HepG2 (cell line): ENCODE data around the gene MED20. TPM values are rescaled to one million over a fixed set of nuclear protein-coding genes. Genes with fewer than 3 reads are reported as not detected.

Experiments
- DMAP1 ChIP-seq: IDR thresholded peaks from 2 replicates; pipeline ENCODE4 v1.6.1; 2016
- ELK4 ChIP-seq: sonication (generic); formaldehyde crosslinking; IDR thresholded peaks from 2 replicates; pipeline ENCODE4 v1.9.0; 2021; ENCODE audit warnings: missing genetic modification reagents, borderline replicate concordance
- FOSL2 ChIP-seq: sonication (generic); formaldehyde crosslinking; IDR thresholded peaks from 2 replicates; pipeline ENCODE4 v1.4.0; 2020; ENCODE audit warnings: missing genetic modification reagents
- FOXM1 ChIP-seq: sonication (generic); formaldehyde crosslinking; IDR thresholded peaks from 2 replicates; pipeline ENCODE4 v1.5.0; 2020; ENCODE audit warnings: missing genetic modification reagents
- GFI1 ChIP-seq: sonication (generic); formaldehyde crosslinking; IDR thresholded peaks from 2 replicates; pipeline ENCODE4 v1.5.0; 2020; ENCODE audit warnings: missing genetic modification reagents, mild to moderate bottlenecking, borderline replicate concordance
- HIVEP1 ChIP-seq: sonication (generic); formaldehyde crosslinking; IDR thresholded peaks from 2 replicates; pipeline ENCODE4 v1.4.0; 2020; ENCODE audit warnings: mild to moderate bottlenecking, missing genetic modification reagents
- HNRNPH1 ChIP-seq: fragments of 200-400 bp; formaldehyde crosslinking; optimal IDR thresholded peaks from 2 replicates; pipeline ENCODE3; 2017; ENCODE audit warnings: mild to moderate bottlenecking, low read depth, low read length
- HNRNPLL ChIP-seq: fragments of 200-400 bp; formaldehyde crosslinking; IDR thresholded peaks from 2 replicates; pipeline ENCODE4 v1.6.1; 2017; ENCODE audit warnings: mild to moderate bottlenecking, low read depth, low read length; ENCODE audit not compliant: poor library complexity, severe bottlenecking
- HOXA3 ChIP-seq: sonication (generic); formaldehyde crosslinking; IDR thresholded peaks from 2 replicates; pipeline ENCODE4 v1.5.0; 2020; ENCODE audit warnings: missing genetic modification reagents
- MED1 ChIP-seq: sonication (generic); formaldehyde crosslinking; IDR thresholded peaks from 2 replicates; pipeline ENCODE4 v1.4.0; 2020; ENCODE audit warnings: missing genetic modification reagents
- MXD1 ChIP-seq: sonication (generic); formaldehyde crosslinking; IDR thresholded peaks from 2 replicates; pipeline ENCODE4 v1.4.0; 2020; ENCODE audit warnings: mild to moderate bottlenecking, missing genetic modification reagents
- MYPOP ChIP-seq: sonication (generic); formaldehyde crosslinking; IDR thresholded peaks from 2 replicates; pipeline ENCODE4 v1.8.1; 2023; ENCODE audit warnings: mild to moderate bottlenecking, moderate library complexity, missing genetic modification reagents
- RELA ChIP-seq: sonication (generic); formaldehyde crosslinking; IDR thresholded peaks from 2 replicates; pipeline ENCODE4 v1.4.0; 2020; ENCODE audit warnings: missing genetic modification reagents
- SRSF1 ChIP-seq: fragments of 200-400 bp; formaldehyde crosslinking; optimal IDR thresholded peaks from 2 replicates; pipeline ENCODE3; 2017; ENCODE audit warnings: mild to moderate bottlenecking, low read depth, low read length, moderate library complexity
- ZNF124 ChIP-seq: sonication (generic); formaldehyde crosslinking; IDR thresholded peaks from 2 replicates; pipeline ENCODE4 v1.4.0; 2020; ENCODE audit warnings: missing genetic modification reagents
- ZNF24 ChIP-seq: fragments of 450-650 bp; IDR thresholded peaks from 2 replicates; pipeline ENCODE4 v1.6.1; 2017; ENCODE audit warnings: antibody characterized with exemption, mild to moderate bottlenecking
- ZNF296 ChIP-seq: sonication (generic); formaldehyde crosslinking; conservative IDR thresholded peaks from 2 replicates; pipeline ENCODE4 v1.5.0; 2020; ENCODE audit warnings: mild to moderate bottlenecking, missing genetic modification reagents
- ZNF546 ChIP-seq: sonication (generic); formaldehyde crosslinking; conservative IDR thresholded peaks from 2 replicates; pipeline ENCODE4 v1.8.1; 2023; ENCODE audit warnings: mild to moderate bottlenecking, missing genetic modification reagents
- ZNF569 ChIP-seq: sonication (generic); formaldehyde crosslinking; IDR thresholded peaks from 2 replicates; pipeline ENCODE4 v1.5.0; 2020; ENCODE audit warnings: mild to moderate bottlenecking, missing genetic modification reagents, moderate library complexity, borderline replicate concordance
- ZNF609 ChIP-seq: sonication (generic); formaldehyde crosslinking; IDR thresholded peaks from 2 replicates; pipeline ENCODE4 v1.4.0; 2020; ENCODE audit warnings: mild to moderate bottlenecking, missing genetic modification reagents, borderline replicate concordance
- ZNF709 ChIP-seq: sonication (generic); formaldehyde crosslinking; IDR thresholded peaks from 2 replicates; pipeline ENCODE4 v1.5.0; 2020; ENCODE audit warnings: mild to moderate bottlenecking, missing genetic modification reagents
- ZNF781 ChIP-seq: sonication (generic); formaldehyde crosslinking; IDR thresholded peaks from 2 replicates; pipeline ENCODE4 v1.5.1; 2020; ENCODE audit warnings: borderline replicate concordance, mild to moderate bottlenecking, missing genetic modification reagents; ENCODE audit errors: not compliant biosample characterization
- polyA plus RNA-seq, 8 experiments: library from polyadenylated mRNA; depleted of rRNA in 3 of 8; stranded (reverse) in 7 of 8; unstranded in 1 of 8; fragments of >200 nt; fragmentation: Illumina TruSeq in 4 of 8; extraction: Trizol in 4 of 8; gene quantifications; 2 replicates each; pipeline versions ENCODE4 v1.2.1 to v1.2.3, GENCODE V29; 2011 to 2016; ENCODE audit warnings: low read depth in 4 of 8, missing spikeins in 1 of 8, mixed read lengths in 1 of 8; ENCODE audit not compliant: insufficient read depth in 1 of 8
- total RNA-seq, 5 experiments: library from RNA; depleted of rRNA; stranded (reverse); fragments of >200 nt; fragmentation: Illumina TruSeq; extraction: Trizol; gene quantifications; 2 replicates each; pipeline ENCODE4 v1.2.3, GENCODE V29; 2016; ENCODE audit warnings: low read depth in 1 of 5

The MED20 gene
- total and polyA plus RNA-seq, 2 of the 13 experiments (the other 11 are each of a cell fraction or from before 2014, with no cell fraction given) = 28.1 to 41.1 TPM

- TF ChIP-seq GFI1 = no peak; the same call in 1 of the 2 replicates
- peak; percentile 94 for TF ChIP-seq MYPOP (CRISPR knock-in tag)
- TF ChIP-seq HIVEP1 (CRISPR knock-in tag) = peak; percentile 100
- peak; percentile 93 for TF ChIP-seq ZNF709 (CRISPR knock-in tag)
- TF ChIP-seq ZNF296 (CRISPR knock-in tag) = peak; percentile 73; the same call in 1 of the 2 replicates
- peak; percentile 91 for TF ChIP-seq ZNF124 (CRISPR knock-in tag)
- peak; percentile 48; the same call in 1 of the 2 replicates for TF ChIP-seq ZNF609 (CRISPR knock-in tag)
- no peak for TF ChIP-seq ELK4
- TF ChIP-seq HOXA3 (CRISPR knock-in tag) = peak; percentile 98
- peak; percentile 98 for TF ChIP-seq DMAP1 (CRISPR knock-in tag)
- TF ChIP-seq HNRNPLL = peak; percentile 83
- no peak for TF ChIP-seq ZNF569 (CRISPR knock-in tag)
- peak; percentile 14 for TF ChIP-seq HNRNPH1
- peak; percentile 47; the same call in 1 of the 2 replicates for TF ChIP-seq FOSL2 (CRISPR knock-in tag)
- no peak for TF ChIP-seq ZNF781
- peak; percentile 81 for TF ChIP-seq SRSF1
- TF ChIP-seq RELA = no peak; the same call in 1 of the 2 replicates
- TF ChIP-seq MXD1 = peak; percentile 98; the same call in 1 of the 2 replicates
- TF ChIP-seq ZNF24 = peak; percentile 39; the same call in 1 of the 2 replicates
- peak; percentile 98 for TF ChIP-seq ZNF546 (CRISPR knock-in tag)
- peak; percentile 67 for TF ChIP-seq MED1
- TF ChIP-seq FOXM1 (CRISPR knock-in tag) = no peak
These were observed at the start of gene MED20, which contains the start of gene BYSL (continued) for GRCh38 chr6:41920921-41921711.
